Colon (tissue), 2 donors: ENCODE measurements around the gene TLX2.
"Not testable (repeated sequence)": the region's sequence is repeated elsewhere in the genome, so short reads cannot be mapped to it uniquely, and the experiment has no call there.

Source experiments
- FAIRE-seq: peaks from 2 replicates; lab custom pipeline; 2012; peaks lifted over from hg19 to GRCh38; lab: Jason Lieb, UNC
- donor health status: control.
- donor health status: control.

Gene TLX2

GRCh38 chr2:74554820-74555531 is 40.7 kb downstream of the TLX2 start:
- no peak for FAIRE-seq

GRCh38 chr2:74555610-74556103 is 41.4 kb downstream of the TLX2 start:
- no peak for FAIRE-seq

DNA sequence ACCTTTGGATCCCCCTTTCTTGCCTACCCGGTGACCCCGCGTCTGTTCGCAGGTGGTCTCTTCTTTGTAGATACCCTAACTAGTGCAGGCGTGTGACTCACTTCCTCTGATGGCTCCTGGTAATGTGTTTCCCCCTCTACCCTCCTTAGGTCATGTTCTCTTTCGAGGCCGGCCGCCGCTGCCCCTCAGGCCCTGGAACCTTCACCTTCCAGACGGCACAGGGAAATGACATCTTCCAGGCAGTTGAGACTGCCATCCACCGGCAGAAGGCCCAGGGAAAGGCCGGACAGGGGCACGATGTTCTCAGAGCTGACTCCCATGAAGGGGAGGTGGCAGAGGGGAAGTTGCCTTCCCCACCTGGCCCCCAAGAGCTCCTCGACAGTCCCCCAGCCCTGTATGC is 41.9 kb downstream of the TLX2 start:
- FAIRE-seq: no peak

DNA sequence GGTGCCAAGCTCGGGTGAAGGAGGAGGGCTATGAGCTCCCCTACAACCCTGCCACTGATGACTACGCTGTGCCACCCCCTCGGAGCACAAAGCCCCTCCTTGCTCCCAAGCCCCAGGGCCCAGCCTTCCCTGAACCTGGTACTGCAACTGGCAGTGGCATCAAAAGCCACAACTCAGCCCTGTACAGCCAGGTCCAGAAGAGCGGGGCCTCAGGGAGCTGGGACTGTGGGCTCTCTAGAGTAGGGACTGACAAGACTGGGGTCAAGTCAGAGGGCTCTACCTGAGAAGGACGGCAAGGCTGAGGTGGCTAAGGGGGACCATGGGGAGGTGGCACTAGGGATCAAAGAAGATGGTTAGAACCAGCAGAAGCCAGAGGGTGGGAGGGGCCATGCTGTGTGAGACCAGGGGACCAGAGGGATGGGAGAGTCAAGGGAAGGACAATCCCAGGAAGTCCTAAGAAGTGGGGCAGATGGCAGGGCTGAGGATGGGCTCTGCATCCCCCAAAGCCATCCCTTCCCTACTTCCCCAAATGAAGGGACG is 42.7 kb downstream of the TLX2 start:
- no peak for FAIRE-seq

GRCh38 chr2:74558284-74559230 is 44.3 kb downstream of the TLX2 start:
- FAIRE-seq: no peak

- FAIRE-seq: no peak
These were observed 45.7 kb downstream of the TLX2 start for GRCh38 chr2:74559912-74560311.

GRCh38 chr2:74560591-74560990 is 46.3 kb downstream of the TLX2 start:
- FAIRE-seq: no peak

DNA sequence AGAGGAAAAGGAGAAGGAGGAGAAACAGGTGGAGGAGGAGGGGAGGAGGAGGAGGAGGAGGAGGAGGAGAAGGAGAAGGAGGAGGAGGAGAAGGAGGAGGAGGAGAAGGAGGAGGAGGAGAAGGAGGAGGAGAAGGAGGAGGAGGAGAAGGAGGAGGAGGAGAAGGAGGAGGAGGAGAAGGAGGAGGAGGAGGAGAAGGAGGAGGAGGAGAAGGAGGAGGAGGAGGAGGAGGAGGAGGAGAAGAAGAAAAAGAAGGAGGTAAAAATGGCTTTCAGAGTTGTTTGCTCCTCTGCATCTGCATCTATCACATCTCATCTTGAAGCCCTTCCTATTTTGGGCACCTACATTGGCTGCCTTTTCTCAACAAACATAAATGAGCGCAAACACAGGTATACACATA is 46.8 kb downstream of the TLX2 start:
- FAIRE-seq: not testable (repeated sequence)

- FAIRE-seq: no peak
These were observed 48.0 kb downstream of the TLX2 start for GRCh38 chr2:74562126-74562775.

- FAIRE-seq: no peak
These were observed 50.0 kb downstream of the TLX2 start for GRCh38 chr2:74564222-74564621.

- FAIRE-seq: no peak
These were observed 52.0 kb downstream of the TLX2 start for GRCh38 chr2:74566076-74566753.

DNA sequence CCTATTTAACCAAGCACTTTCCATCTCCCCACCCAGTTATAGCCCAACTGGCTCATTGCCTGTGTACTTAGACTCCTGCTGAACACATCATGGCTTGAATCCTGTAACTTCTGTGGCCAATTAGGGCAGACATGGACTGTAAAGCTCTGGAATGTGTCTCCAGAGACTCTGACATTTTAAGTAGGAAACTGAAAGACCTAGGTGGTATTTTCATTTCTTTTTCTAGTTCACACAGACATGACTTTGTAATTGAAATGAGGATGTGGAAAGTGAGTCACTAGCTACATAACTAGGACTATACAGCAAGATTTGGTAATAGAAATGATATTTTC is 52.5 kb downstream of the TLX2 start:
- FAIRE-seq: no peak
